ENCODE data around the gene EPX. TPM values are rescaled to one million over a fixed set of nuclear protein-coding genes. Genes with fewer than 3 reads are reported as not detected.

Gene EPX
- total RNA-seq, 6 experiments from 2014 or later: 0.07 TPM; not detected in 5

GRCh38 chr17:58248955-58249269 is 56.4 kb downstream of the EPX start:
- peaks cover 0 to 5% (median 1%) of the 10 kb centered on the region in 4 donors for H3K4me1 ChIP-seq
- no peak overlapping the region for H3K27ac ChIP-seq
- H3K4me3 ChIP-seq: no peak overlapping the region
- WGBS (ENCODE audit: insufficient coverage, low coverage, low lambda C conversion rate, missing lambda C conversion rate): 0% methylated on average over 1 of the region's 10 CpGs
- intact Hi-C loops (cut with DNase I): no loop called here
- no peaks in the 10 kb centered on the region for H3K9me3 ChIP-seq
- H3K36me3 ChIP-seq: no peaks in the 10 kb centered on the region
- TF ChIP-seq, protein P1, sequence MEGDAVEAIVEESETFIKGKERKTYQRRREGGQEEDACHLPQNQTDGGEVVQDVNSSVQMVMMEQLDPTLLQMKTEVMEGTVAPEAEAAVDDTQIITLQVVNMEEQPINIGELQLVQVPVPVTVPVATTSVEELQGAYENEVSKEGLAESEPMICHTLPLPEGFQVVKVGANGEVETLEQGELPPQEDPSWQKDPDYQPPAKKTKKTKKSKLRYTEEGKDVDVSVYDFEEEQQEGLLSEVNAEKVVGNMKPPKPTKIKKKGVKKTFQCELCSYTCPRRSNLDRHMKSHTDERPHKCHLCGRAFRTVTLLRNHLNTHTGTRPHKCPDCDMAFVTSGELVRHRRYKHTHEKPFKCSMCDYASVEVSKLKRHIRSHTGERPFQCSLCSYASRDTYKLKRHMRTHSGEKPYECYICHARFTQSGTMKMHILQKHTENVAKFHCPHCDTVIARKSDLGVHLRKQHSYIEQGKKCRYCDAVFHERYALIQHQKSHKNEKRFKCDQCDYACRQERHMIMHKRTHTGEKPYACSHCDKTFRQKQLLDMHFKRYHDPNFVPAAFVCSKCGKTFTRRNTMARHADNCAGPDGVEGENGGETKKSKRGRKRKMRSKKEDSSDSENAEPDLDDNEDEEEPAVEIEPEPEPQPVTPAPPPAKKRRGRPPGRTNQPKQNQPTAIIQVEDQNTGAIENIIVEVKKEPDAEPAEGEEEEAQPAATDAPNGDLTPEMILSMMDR (IDR thresholded peaks at IDR 0.05): no peak
- DNase-seq: no peak
- no peak for ATAC-seq
- no peaks in the 10 kb centered on the region for H3K27me3 ChIP-seq

DNA sequence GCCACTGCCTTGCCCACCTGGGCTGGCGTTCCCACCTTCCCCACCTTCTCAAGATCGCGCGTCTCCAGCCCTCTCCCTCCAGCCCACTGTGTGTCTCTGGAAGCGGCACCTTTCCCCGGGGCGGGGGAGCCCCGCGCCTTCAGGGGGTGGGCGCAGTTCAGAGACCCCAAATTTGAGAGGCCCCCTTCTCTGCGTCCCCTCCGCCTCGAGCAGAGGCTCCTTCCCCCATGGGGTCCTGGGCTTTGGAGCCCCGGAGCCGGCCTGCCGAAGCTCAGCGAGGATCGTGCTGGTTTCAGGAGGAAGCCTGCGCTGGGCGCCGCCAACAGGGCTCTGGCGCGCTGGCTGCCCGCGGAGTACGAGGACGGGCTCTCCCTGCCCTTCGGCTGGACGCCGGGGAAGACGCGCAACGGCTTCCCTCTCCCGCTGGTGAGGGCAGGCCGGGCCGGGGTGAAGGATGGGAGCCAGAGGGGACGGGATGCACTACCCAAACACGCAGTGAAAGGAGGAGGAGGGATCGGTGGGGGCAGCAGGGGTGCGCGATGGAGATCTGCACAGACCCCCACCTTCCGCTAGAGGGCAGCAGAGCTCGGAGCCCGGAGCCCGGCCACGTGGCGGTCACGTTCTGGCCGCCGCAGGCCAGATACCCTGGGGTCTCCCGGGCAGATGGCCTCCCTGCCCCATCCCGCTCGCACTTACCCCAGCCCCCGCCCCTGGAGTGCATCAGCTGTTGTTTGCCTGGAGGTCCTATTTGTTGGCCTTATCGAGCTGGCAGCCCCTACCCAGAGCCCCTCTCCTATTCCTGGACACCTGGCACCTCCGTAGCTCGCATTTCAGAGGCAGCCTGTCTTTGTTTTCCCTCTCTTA is 57.0 kb downstream of the EPX start:
- 15% methylated on average over 16 of the region's 57 CpGs for WGBS (ENCODE audit: insufficient coverage, low coverage, low lambda C conversion rate, missing lambda C conversion rate)
- TF ChIP-seq, protein P1 (IDR thresholded peaks at IDR 0.05): peak; percentile 67 to 95 (median 94)
- TF ChIP-seq POLR2A (IDR thresholded peaks at IDR 0.05): no peak
- ATAC-seq (peak; percentile 89 to 96 (median 93)), DNase-seq (peak; percentile 65 to 74 (median 73))
- Histone ChIP-seq H3K27ac (no peak overlapping the region), H3K27me3 (no peaks in the 10 kb centered on the region), H3K9me3 (no peaks in the 10 kb centered on the region), H3K36me3 (no peaks in the 10 kb centered on the region), H3K4me3 (peak overlapping the region; percentile 26 to 32 (median 30)), H3K4me1 (peaks cover 0 to 5% (median 1%) of the 10 kb centered on the region in 4 donors)
- intact Hi-C loops (cut with DNase I): no loop called here

- no peak for DNase-seq
- H3K4me3 ChIP-seq: no peak overlapping the region
- H3K4me1 ChIP-seq: peaks cover 0 to 5% (median 1%) of the 10 kb centered on the region in 4 donors
- intact Hi-C loops (cut with DNase I): no loop called here
- no peaks in the 10 kb centered on the region for H3K9me3 ChIP-seq
- no peak for TF ChIP-seq POLR2A (IDR thresholded peaks at IDR 0.05)
- peak; percentile 23 to 35 (median 30) for ATAC-seq
- 64% methylated on average over 8 of the region's 12 CpGs for WGBS (ENCODE audit: insufficient coverage, low coverage, low lambda C conversion rate, missing lambda C conversion rate)
- H3K27me3 ChIP-seq: no peaks in the 10 kb centered on the region
- H3K36me3 ChIP-seq: no peaks in the 10 kb centered on the region
- H3K27ac ChIP-seq: no peak overlapping the region
Measured at GRCh38 chr17:58250344-58251011, 58.0 kb downstream of the EPX start.

- WGBS (ENCODE audit: insufficient coverage, low coverage, low lambda C conversion rate, missing lambda C conversion rate): 50% methylated on average over 2 of the region's 9 CpGs
- no peaks in the 10 kb centered on the region for H3K27me3 ChIP-seq
- intact Hi-C loops (cut with DNase I): no loop called here
Measured at GRCh38 chr17:58252141-58252540, 59.6 kb downstream of the EPX start.

More at GRCh38 chr17:58252141-58252540, 59.6 kb downstream of the EPX start:
- TF ChIP-seq POLR2A (IDR thresholded peaks at IDR 0.05): no peak
- TF ChIP-seq, protein P1 (IDR thresholded peaks at IDR 0.05): no peak
- H3K27ac ChIP-seq: no peak overlapping the region
- H3K4me1 ChIP-seq: peaks cover 0 to 5% (median 1%) of the 10 kb centered on the region in 4 donors
- DNase-seq: no peak
- no peak overlapping the region for H3K4me3 ChIP-seq
- ATAC-seq: no peak
- H3K9me3 ChIP-seq: no peaks in the 10 kb centered on the region
- H3K36me3 ChIP-seq: no peaks in the 10 kb centered on the region

Measured in right lobe of liver (tissue), 6 donors.